ENCODE results near the gene OR52K2.

- TF ChIP-seq CTCF (IDR thresholded peaks at IDR 0.05): no peak
- no peak for TF ChIP-seq POLR2A (IDR thresholded peaks at IDR 0.05)
- no peak for TF ChIP-seq POLR2AphosphoS5 (IDR thresholded peaks at IDR 0.05)
These were observed 31.6 kb downstream of the OR52K2 start for GRCh38 chr11:4480577-4481239.

Data from breast epithelium (tissue), 3 donors.